Measurements from ENCODE around the gene SHMT2. TPM values are rescaled to one million over a fixed set of nuclear protein-coding genes. Genes with fewer than 3 reads are reported as not detected.

The SHMT2 gene
- total and polyA plus RNA-seq, 2 of the 4 experiments (the other 2 are of a cell fraction): 266 to 364 TPM

DNA sequence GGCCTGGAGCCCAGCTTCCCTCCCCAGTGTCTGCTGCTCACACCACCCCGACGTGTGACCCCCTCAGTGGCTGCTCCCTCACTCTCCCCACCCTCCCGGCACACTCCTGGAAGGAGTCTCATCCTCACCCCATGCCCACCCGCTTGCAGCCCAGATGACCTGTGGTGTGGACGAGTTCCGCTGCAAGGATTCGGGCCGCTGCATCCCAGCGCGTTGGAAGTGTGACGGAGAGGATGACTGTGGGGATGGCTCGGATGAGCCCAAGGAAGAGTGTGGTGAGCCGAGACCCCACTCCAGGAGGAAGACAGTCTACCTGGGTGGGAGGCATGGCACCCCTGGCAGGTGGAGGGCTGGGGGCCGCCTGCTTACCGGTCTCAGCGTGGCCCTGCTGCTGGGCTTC is 27.9 kb upstream of the SHMT2 start:
- Histone ChIP-seq H2BK5ac (ENCODE audit: low read depth, low read length, poor library complexity, severe bottlenecking) (no peak overlapping the region), H4K5ac (ENCODE audit: low read depth, low read length) (no peak overlapping the region), H3K4me2 (ENCODE audit: low read depth, low read length) (no peak overlapping the region), H3K56ac (ENCODE audit: extremely low read depth, insufficient read depth, low read length) (no peak overlapping the region), H3K23ac (ENCODE audit: low read depth, low read length) (no peak overlapping the region), H3K4ac (ENCODE audit: low read depth, low read length) (no peak overlapping the region), H2BK20ac (ENCODE audit: low read depth, low read length) (no peak overlapping the region), H3K36me3 (ENCODE audit: control insufficient read depth, insufficient read depth, low read length) (peaks cover 100% of the 10 kb centered on the region), H4K91ac (ENCODE audit: insufficient read depth, low read depth, low read length) (no peak overlapping the region), H3K4me1 (ENCODE audit: control insufficient read depth, insufficient read depth, low read length) (no peaks in the 10 kb centered on the region), H3K4me3 (ENCODE audit: insufficient read depth, low read depth, low read length) (no peak overlapping the region), H4K20me1 (ENCODE audit: insufficient read depth, low read length) (peaks cover 8% of the 10 kb centered on the region), H2AK9ac (replicated peaks; ENCODE audit: low read depth, low read length, poor library complexity) (no peak overlapping the region), H2AK5ac (ENCODE audit: low read depth, low read length) (no peak overlapping the region), H3K14ac (replicated peaks; ENCODE audit: low read depth, low read length) (no peak overlapping the region), H3K9ac (ENCODE audit: low read depth, low read length) (no peak overlapping the region), H2AFZ (replicated peaks; ENCODE audit: low read length, poor library complexity) (no peak overlapping the region), H3K18ac (ENCODE audit: low read depth, low read length) (no peak overlapping the region), H3K9me3 (ENCODE audit: control insufficient read depth, insufficient read depth, low read length) (no peaks in the 10 kb centered on the region), H2BK120ac (ENCODE audit: low read depth, low read length) (no peak overlapping the region), H3K27ac (ENCODE audit: insufficient read depth, low read length) (no peak overlapping the region), H2BK15ac (ENCODE audit: low read depth, low read length) (no peak overlapping the region), H3K79me1 (ENCODE audit: low read depth in 1 of 2, low read length in 2 of 2) (peaks cover 8 to 11% of the 10 kb centered on the region in 2 experiments; a peak in 2 of 4 replicates), H3K9me1 (ENCODE audit: insufficient read depth, low read length) (no peaks in the 10 kb centered on the region), H3K27me3 (ENCODE audit: control insufficient read depth, insufficient read depth, low read length) (no peaks in the 10 kb centered on the region), H4K8ac (ENCODE audit: low read depth in 2 of 2, low read length in 2 of 2) (no peak overlapping the region)
- POLR2A ChIA-PET (ENCODE audit: unreplicated experiment): no interaction called here
- CTCF ChIA-PET: no interaction called here
- in situ Hi-C loops (cut with MboI; ENCODE audit: low sequenced_read_pairs): no loop called here
- no peak for TF ChIP-seq MAFK (IDR thresholded peaks at IDR 0.05; ENCODE audit: low read depth, low read length)
- TF ChIP-seq RAD21 (IDR thresholded peaks at IDR 0.05; ENCODE audit: low read length): no peak
- TF ChIP-seq, protein P1, sequence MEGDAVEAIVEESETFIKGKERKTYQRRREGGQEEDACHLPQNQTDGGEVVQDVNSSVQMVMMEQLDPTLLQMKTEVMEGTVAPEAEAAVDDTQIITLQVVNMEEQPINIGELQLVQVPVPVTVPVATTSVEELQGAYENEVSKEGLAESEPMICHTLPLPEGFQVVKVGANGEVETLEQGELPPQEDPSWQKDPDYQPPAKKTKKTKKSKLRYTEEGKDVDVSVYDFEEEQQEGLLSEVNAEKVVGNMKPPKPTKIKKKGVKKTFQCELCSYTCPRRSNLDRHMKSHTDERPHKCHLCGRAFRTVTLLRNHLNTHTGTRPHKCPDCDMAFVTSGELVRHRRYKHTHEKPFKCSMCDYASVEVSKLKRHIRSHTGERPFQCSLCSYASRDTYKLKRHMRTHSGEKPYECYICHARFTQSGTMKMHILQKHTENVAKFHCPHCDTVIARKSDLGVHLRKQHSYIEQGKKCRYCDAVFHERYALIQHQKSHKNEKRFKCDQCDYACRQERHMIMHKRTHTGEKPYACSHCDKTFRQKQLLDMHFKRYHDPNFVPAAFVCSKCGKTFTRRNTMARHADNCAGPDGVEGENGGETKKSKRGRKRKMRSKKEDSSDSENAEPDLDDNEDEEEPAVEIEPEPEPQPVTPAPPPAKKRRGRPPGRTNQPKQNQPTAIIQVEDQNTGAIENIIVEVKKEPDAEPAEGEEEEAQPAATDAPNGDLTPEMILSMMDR (conservative IDR thresholded peaks at IDR 0.05; ENCODE audit: low read depth, low read length): no peak
- no peak for TF ChIP-seq NFE2L2 (IDR thresholded peaks at IDR 0.05; ENCODE audit: low read depth, low read length)
- TF ChIP-seq MXI1 (IDR thresholded peaks at IDR 0.05; ENCODE audit: borderline replicate concordance, low read depth, low read length): no peak
- TF ChIP-seq SMC3 (IDR thresholded peaks at IDR 0.05; ENCODE audit: low read depth, low read length): no peak
- TF ChIP-seq BHLHE40 (IDR thresholded peaks at IDR 0.05; ENCODE audit: low read depth, low read length): no peak
- TF ChIP-seq CHD1 (IDR thresholded peaks at IDR 0.05; ENCODE audit: low read depth, low read length): no peak
- no peak for TF ChIP-seq RCOR1 (IDR thresholded peaks at IDR 0.05; ENCODE audit: insufficient replicate concordance, low read length)
- no peak for TF ChIP-seq RFX5 (IDR thresholded peaks at IDR 0.05; ENCODE audit: low read depth, low read length)
- no peak for TF ChIP-seq CEBPB (IDR thresholded peaks at IDR 0.05; ENCODE audit: low read depth, low read length)
- no peak for TF ChIP-seq POLR2A (IDR thresholded peaks at IDR 0.05; ENCODE audit: low read depth, low read length)
- TF ChIP-seq, protein P2, sequence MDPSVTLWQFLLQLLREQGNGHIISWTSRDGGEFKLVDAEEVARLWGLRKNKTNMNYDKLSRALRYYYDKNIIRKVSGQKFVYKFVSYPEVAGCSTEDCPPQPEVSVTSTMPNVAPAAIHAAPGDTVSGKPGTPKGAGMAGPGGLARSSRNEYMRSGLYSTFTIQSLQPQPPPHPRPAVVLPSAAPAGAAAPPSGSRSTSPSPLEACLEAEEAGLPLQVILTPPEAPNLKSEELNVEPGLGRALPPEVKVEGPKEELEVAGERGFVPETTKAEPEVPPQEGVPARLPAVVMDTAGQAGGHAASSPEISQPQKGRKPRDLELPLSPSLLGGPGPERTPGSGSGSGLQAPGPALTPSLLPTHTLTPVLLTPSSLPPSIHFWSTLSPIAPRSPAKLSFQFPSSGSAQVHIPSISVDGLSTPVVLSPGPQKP (IDR thresholded peaks at IDR 0.05; ENCODE audit: borderline replicate concordance, low read depth, low read length): no peak
- no peak for TF ChIP-seq FOS (IDR thresholded peaks at IDR 0.05; ENCODE audit: low read depth, low read length)
- TF ChIP-seq, protein P3, sequence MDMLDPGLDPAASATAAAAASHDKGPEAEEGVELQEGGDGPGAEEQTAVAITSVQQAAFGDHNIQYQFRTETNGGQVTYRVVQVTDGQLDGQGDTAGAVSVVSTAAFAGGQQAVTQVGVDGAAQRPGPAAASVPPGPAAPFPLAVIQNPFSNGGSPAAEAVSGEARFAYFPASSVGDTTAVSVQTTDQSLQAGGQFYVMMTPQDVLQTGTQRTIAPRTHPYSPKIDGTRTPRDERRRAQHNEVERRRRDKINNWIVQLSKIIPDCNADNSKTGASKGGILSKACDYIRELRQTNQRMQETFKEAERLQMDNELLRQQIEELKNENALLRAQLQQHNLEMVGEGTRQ (IDR thresholded peaks at IDR 0.05; ENCODE audit: low read depth, low read length): no peak
- TF ChIP-seq MAZ (IDR thresholded peaks at IDR 0.05; ENCODE audit: borderline replicate concordance, low read depth, low read length): no peak
- intact Hi-C loops (cut with micrococcal nuclease): no loop called here
- 96% methylated on average over 5 of the region's 16 CpGs; no CpG with 5 or more reads in 1 of the 2 experiments for WGBS, 2 experiments (ENCODE audit: extremely low coverage in 2 of 2, insufficient read length in 1 of 2)
- DNase-seq (no peak), ATAC-seq (ENCODE audit: low read depth) (no peak)
- BruUV-seq (replicated peaks): no TSS peak
- dilution Hi-C loops (cut with HindIII; ENCODE audit: low sequenced_read_pairs, unreplicated experiment): no loop called here

All from IMR-90 (cell line).